ENCODE measurements around the gene DST. TPM values are rescaled to one million over a fixed set of nuclear protein-coding genes. Genes with fewer than 3 reads are reported as not detected.

DST gene
- total RNA-seq, 1 experiment from 2014 or later: 76.0 TPM

GRCh38 chr6:56575736-56576135, 67.0 kb downstream of the DST start:
- no peaks in the 10 kb centered on the region for H3K27me3 ChIP-seq (replicated peaks; ENCODE audit: control insufficient read depth, insufficient read depth, low read length)
- no peak overlapping the region for H3K4me3 ChIP-seq (ENCODE audit: low read depth, low read length)
- Mint-ChIP-seq H3K27ac (ENCODE audit: unreplicated experiment) (no peak overlapping the region), H3K9me3 (ENCODE audit: unreplicated experiment) (no peaks in the 10 kb centered on the region), H3K4me1 (ENCODE audit: low read depth, unreplicated experiment) (no peaks in the 10 kb centered on the region), H3K4me3 (ENCODE audit: unreplicated experiment) (no peak overlapping the region), H3K36me3 (ENCODE audit: insufficient read depth, unreplicated experiment) (no peaks in the 10 kb centered on the region), H3K27me3 (ENCODE audit: insufficient read depth, unreplicated experiment) (no peaks in the 10 kb centered on the region)
- intact Hi-C loops (cut with micrococcal nuclease; ENCODE audit: unreplicated experiment): no loop called here
- no peaks in the 10 kb centered on the region for H3K9me3 ChIP-seq
- CTCF ChIA-PET: interaction anchor here (1.2 kb wide), 1 partner anchor 27 kb away, joined by 3 read pairs; no protein-coding TSS in a partner anchor
- DNase-seq: no peak
- no peak for TF ChIP-seq CTCF (IDR thresholded peaks at IDR 0.05; ENCODE audit: insufficient read depth in 1 of 2, low read depth in 1 of 2, low read length in 1 of 2, severe bottlenecking in 1 of 2, unreplicated experiment in 1 of 2)
- POLR2A ChIA-PET: interaction anchor here (0.6 kb wide), 1 partner anchor 81 kb away, joined by 3 read pairs; no protein-coding TSS in a partner anchor
- no TSS peak for BruUV-seq (replicated peaks)
- H3K36me3 ChIP-seq (ENCODE audit: control insufficient read depth, insufficient read depth, low read length): no peaks in the 10 kb centered on the region
- no peaks in the 10 kb centered on the region for H3K4me1 ChIP-seq

- Mint-ChIP-seq H3K27ac (ENCODE audit: unreplicated experiment) (no peak overlapping the region), H3K27me3 (ENCODE audit: insufficient read depth, unreplicated experiment) (no peaks in the 10 kb centered on the region), H3K36me3 (ENCODE audit: insufficient read depth, unreplicated experiment) (no peaks in the 10 kb centered on the region), H3K9me3 (ENCODE audit: unreplicated experiment) (no peaks in the 10 kb centered on the region), H3K4me3 (ENCODE audit: unreplicated experiment) (no peak overlapping the region), H3K4me1 (ENCODE audit: low read depth, unreplicated experiment) (no peaks in the 10 kb centered on the region)
- H3K4me3 ChIP-seq (ENCODE audit: low read depth, low read length): no peak overlapping the region
- CTCF ChIA-PET: no interaction called here
- BruUV-seq (replicated peaks): no TSS peak
- POLR2A ChIA-PET: no interaction called here
- no peak for DNase-seq
- H3K9me3 ChIP-seq: no peaks in the 10 kb centered on the region
- no peaks in the 10 kb centered on the region for H3K4me1 ChIP-seq
- intact Hi-C loops (cut with micrococcal nuclease; ENCODE audit: unreplicated experiment): no loop called here
- no peaks in the 10 kb centered on the region for H3K36me3 ChIP-seq (ENCODE audit: control insufficient read depth, insufficient read depth, low read length)
- TF ChIP-seq CTCF (IDR thresholded peaks at IDR 0.05; ENCODE audit: insufficient read depth in 1 of 2, low read depth in 1 of 2, low read length in 1 of 2, severe bottlenecking in 1 of 2, unreplicated experiment in 1 of 2): no peak
- H3K27me3 ChIP-seq (replicated peaks; ENCODE audit: control insufficient read depth, insufficient read depth, low read length): no peaks in the 10 kb centered on the region
Observed at GRCh38 chr6:56574292-56574691, 68.4 kb downstream of the DST start.

GRCh38 chr6:56573624-56574023, 69.1 kb downstream of the DST start:
- intact Hi-C loops (cut with micrococcal nuclease; ENCODE audit: unreplicated experiment): no loop called here
- no peak for DNase-seq
- no peak overlapping the region for H3K4me3 ChIP-seq (ENCODE audit: low read depth, low read length)
- no peaks in the 10 kb centered on the region for H3K27me3 ChIP-seq (replicated peaks; ENCODE audit: control insufficient read depth, insufficient read depth, low read length)
- H3K9me3 Mint-ChIP-seq (ENCODE audit: unreplicated experiment): no peaks in the 10 kb centered on the region
- no peak overlapping the region for H3K4me3 Mint-ChIP-seq (ENCODE audit: unreplicated experiment)
- H3K36me3 Mint-ChIP-seq (ENCODE audit: insufficient read depth, unreplicated experiment): no peaks in the 10 kb centered on the region
- no peak overlapping the region for H3K27ac Mint-ChIP-seq (ENCODE audit: unreplicated experiment)
- CTCF ChIA-PET: no interaction called here
- no peaks in the 10 kb centered on the region for H3K4me1 Mint-ChIP-seq (ENCODE audit: low read depth, unreplicated experiment)
- BruUV-seq (replicated peaks): no TSS peak
- no peaks in the 10 kb centered on the region for H3K9me3 ChIP-seq
- no peaks in the 10 kb centered on the region for H3K27me3 Mint-ChIP-seq (ENCODE audit: insufficient read depth, unreplicated experiment)
- no peaks in the 10 kb centered on the region for H3K4me1 ChIP-seq
- H3K36me3 ChIP-seq (ENCODE audit: control insufficient read depth, insufficient read depth, low read length): no peaks in the 10 kb centered on the region
- TF ChIP-seq CTCF (IDR thresholded peaks at IDR 0.05; ENCODE audit: insufficient read depth in 1 of 2, low read depth in 1 of 2, low read length in 1 of 2, severe bottlenecking in 1 of 2, unreplicated experiment in 1 of 2): no peak
- POLR2A ChIA-PET: no interaction called here

Data from Caco-2 (cell line).